Left lung (tissue), 10 donors: ENCODE results near the gene RNF213. TPM values are rescaled to one million over a fixed set of nuclear protein-coding genes. Genes with fewer than 3 reads are reported as not detected.
A peak's percentile ranks its signal among the peaks of the same experiment; 100 is the strongest.

Experiments
- ATAC-seq: fragments of 200-7000 bp; cut with Tn5 transposase; one replicate; pipeline ENCODE4 v1.9.1; 2020; ENCODE audit warnings: moderate library complexity
- DNase-seq, 4 donors: peaks; one replicate each; pipeline ENCODE4 v3.0.0-alpha.2; 2013 to 2020
- H3K27ac ChIP-seq, 2 donors: fragments of 200-600 bp; sonication (generic) in 1 of 2; one replicate each; pipeline versions ENCODE4 v1.5.0 to v1.8.0; 2020 to 2021
- H3K27me3 ChIP-seq, 2 donors: fragments of 200-600 bp; sonication (generic) in 1 of 2; one replicate each; pipeline versions ENCODE4 v1.5.0 to v1.8.0; 2020 to 2021
- H3K36me3 ChIP-seq, 2 donors: fragments of 200-600 bp; sonication (generic) in 1 of 2; one replicate each; pipeline versions ENCODE4 v1.5.0 to v1.8.0; 2020 to 2021
- H3K4me1 ChIP-seq, 2 donors: fragments of 200-600 bp; one replicate each; pipeline ENCODE4 v1.8.0; 2021
- H3K4me3 ChIP-seq, 2 donors: fragments of 200-600 bp; sonication (generic) in 1 of 2; one replicate each; pipeline versions ENCODE4 v1.5.0 to v1.8.0; 2020 to 2021; ENCODE audit warnings: mild to moderate bottlenecking in 1 of 2
- H3K9me3 ChIP-seq, 2 donors: fragments of 200-600 bp; sonication (generic) in 1 of 2; one replicate each; pipeline versions ENCODE4 v1.5.0 to v1.8.0; 2020 to 2021
- CTCF ChIP-seq, 2 donors: fragments of 200-600 bp; sonication (generic) in 1 of 2; IDR thresholded peaks; one replicate each; pipeline versions ENCODE4 v1.5.0 to v1.8.0; 2021; ENCODE audit warnings: antibody characterized with exemption in 2 of 2
- intact Hi-C, 2 donors: fragments of 100-400 bp; cut with DNase I; formaldehyde crosslinking; loops; one replicate each; pipeline versions ENCODE4 v1.11.2 to v1.14.2; 2022
- polyA plus RNA-seq, 6 donors: library from polyadenylated mRNA; unstranded; fragments of 120-200 nt; gene quantifications; one replicate each; pipeline ENCODE4 v1.2.1, GENCODE V29; 2013; ENCODE audit not compliant: insufficient read length in 6 of 6
- total RNA-seq, 2 donors: library from RNA; stranded (reverse); fragmentation: NEBNext Ultra II Directional; extraction: Animal tissue kit (Norgen Biotek cat#: 25700); gene quantifications; one replicate each; pipeline ENCODE4 v1.2.1, GENCODE V29; 2021
- donor health status: DM: no; HTN: yes; CAD: no.
- donor health status: DM: no; HTN: no; CAD: no.

Gene RNF213
- total and polyA plus RNA-seq, 8 donors = 89.0 to 264 (median 103) TPM

GRCh38 chr17:80265205-80266068, 4.8 kb downstream of the RNF213 start:
- intact Hi-C loops = no loop called here
- H3K27ac ChIP-seq = peak overlapping the region; percentile 98 to 99
- TF ChIP-seq CTCF (IDR thresholded peaks at IDR 0.05) = no peak
- ATAC-seq (peak; percentile 42), DNase-seq (peak in 1 of 4 donors; percentile 38)
- H3K4me3 ChIP-seq = peak overlapping the region in 1 of 2 donors; percentile 100
- no peaks in the 10 kb centered on the region for H3K27me3 ChIP-seq
- no peaks in the 10 kb centered on the region for H3K9me3 ChIP-seq
- H3K36me3 ChIP-seq = peaks cover 0 to 63% of the 10 kb centered on the region in 2 donors
- peaks cover 41 to 69% of the 10 kb centered on the region in 2 donors for H3K4me1 ChIP-seq

- no peak overlapping the region for H3K4me3 ChIP-seq
- peaks cover 0 to 74% of the 10 kb centered on the region in 2 donors for H3K36me3 ChIP-seq
- no peaks in the 10 kb centered on the region for H3K9me3 ChIP-seq
- no peak for TF ChIP-seq CTCF (IDR thresholded peaks at IDR 0.05)
- no peak for ATAC-seq
- intact Hi-C loops = no loop called here
- DNase-seq = no peak
- H3K27me3 ChIP-seq = no peaks in the 10 kb centered on the region
- H3K27ac ChIP-seq = no peak overlapping the region
- H3K4me1 ChIP-seq = peaks cover 31 to 58% of the 10 kb centered on the region in 2 donors
These were observed 6.7 kb downstream of the RNF213 start for GRCh38 chr17:80267391-80267790.

GRCh38 chr17:80268427-80268826, 7.8 kb downstream of the RNF213 start:
- H3K36me3 ChIP-seq = peaks cover 0 to 84% of the 10 kb centered on the region in 2 donors
- H3K9me3 ChIP-seq = no peaks in the 10 kb centered on the region
- intact Hi-C loops = no loop called here
- H3K4me1 ChIP-seq = peaks cover 20 to 57% of the 10 kb centered on the region in 2 donors
- no peak overlapping the region for H3K27ac ChIP-seq
- no peak for TF ChIP-seq CTCF (IDR thresholded peaks at IDR 0.05)
- no peak overlapping the region for H3K4me3 ChIP-seq
- no peak for DNase-seq
- H3K27me3 ChIP-seq = no peaks in the 10 kb centered on the region
- no peak for ATAC-seq

GRCh38 chr17:80269405-80269807, 8.8 kb downstream of the RNF213 start:
- H3K27ac ChIP-seq = no peak overlapping the region
- ATAC-seq (no peak), DNase-seq (no peak)
- intact Hi-C loops = no loop called here
- H3K4me3 ChIP-seq = no peak overlapping the region
- peaks cover 0 to 90% of the 10 kb centered on the region in 2 donors for H3K36me3 ChIP-seq
- H3K27me3 ChIP-seq = no peaks in the 10 kb centered on the region
- peaks cover 12 to 50% of the 10 kb centered on the region in 2 donors for H3K4me1 ChIP-seq
- H3K9me3 ChIP-seq = no peaks in the 10 kb centered on the region
- no peak for TF ChIP-seq CTCF (IDR thresholded peaks at IDR 0.05)

GRCh38 chr17:80270104-80270503, 9.5 kb downstream of the RNF213 start:
- Histone ChIP-seq H3K9me3 (no peaks in the 10 kb centered on the region), H3K27me3 (no peaks in the 10 kb centered on the region), H3K36me3 (peaks cover 0 to 84% of the 10 kb centered on the region in 2 donors), H3K27ac (no peak overlapping the region), H3K4me1 (peaks cover 5 to 43% of the 10 kb centered on the region in 2 donors), H3K4me3 (no peak overlapping the region)
- ATAC-seq = no peak
- TF ChIP-seq CTCF (IDR thresholded peaks at IDR 0.05) = no peak
- intact Hi-C loops = no loop called here
- DNase-seq = no peak
